Osteoblast (primary cell): Measurements from ENCODE around the gene MYOG. TPM values are rescaled to one million over a fixed set of nuclear protein-coding genes. Genes with fewer than 3 reads are reported as not detected.

ENCODE experiments used
- DNase-seq: peaks from one replicate; pipeline ENCODE4 v3.0.0; 2011; ENCODE audit warnings: low spot score, mixed read lengths; ENCODE audit not compliant: insufficient read length; ENCODE audit errors: missing footprints
- H2AFZ ChIP-seq: 2 replicates; pipeline ENCODE4 v1.6.0; 2011; ENCODE audit warnings: mild to moderate bottlenecking, low read length
- H3K27ac ChIP-seq: 2 replicates; pipeline ENCODE4 v1.5.1; 2011; ENCODE audit warnings: mild to moderate bottlenecking, low read depth, low read length, moderate library complexity
- H3K27me3 ChIP-seq: 2 replicates; pipeline ENCODE4 v1.6.0; 2012; ENCODE audit warnings: mild to moderate bottlenecking, control low read depth, inconsistent platforms, low read length, moderate library complexity; ENCODE audit not compliant: insufficient read depth
- H3K36me3 ChIP-seq: 2 replicates; pipeline ENCODE4 v1.5.1; 2011; ENCODE audit warnings: mild to moderate bottlenecking, low read length, control low read depth, moderate library complexity; ENCODE audit not compliant: insufficient read depth
- H3K4me1 ChIP-seq: 2 replicates; pipeline ENCODE4 v1.5.1; 2011; ENCODE audit warnings: mild to moderate bottlenecking, low read length, control low read depth, moderate library complexity; ENCODE audit not compliant: insufficient read depth
- H3K4me2 ChIP-seq: 2 replicates; pipeline ENCODE4 v1.6.0; 2011; ENCODE audit warnings: mild to moderate bottlenecking, low read length; ENCODE audit not compliant: insufficient read depth
- H3K4me3 ChIP-seq: fragments of 200-600 bp; sonication (generic); 3 replicates; pipeline ENCODE4 v1.5.1; 2012; ENCODE audit warnings: mild to moderate bottlenecking, low read length, inconsistent platforms; ENCODE audit not compliant: insufficient read depth
- H3K79me2 ChIP-seq: 2 replicates; pipeline ENCODE4 v1.6.0; 2012; ENCODE audit warnings: mild to moderate bottlenecking, low read length, control low read depth, inconsistent platforms; ENCODE audit not compliant: insufficient read depth
- H3K9me3 ChIP-seq: 2 replicates; pipeline ENCODE4 v1.5.1; 2011; ENCODE audit warnings: low read depth, low read length, control low read depth
- H4K20me1 ChIP-seq: 2 replicates; pipeline ENCODE4 v1.6.0; 2012; ENCODE audit warnings: mild to moderate bottlenecking, low read length, control low read depth; ENCODE audit not compliant: insufficient read depth
- CTCF ChIP-seq: IDR thresholded peaks from 2 replicates; pipeline ENCODE4 v1.5.1; 2011; ENCODE audit warnings: mild to moderate bottlenecking, low read depth, low read length, moderate library complexity; ENCODE audit errors: extremely low read depth
- total RNA-seq: library from RNA; depleted of rRNA; stranded (reverse); fragments of >200 nt; gene quantifications from 2 replicates; pipeline ENCODE4 v1.2.3, GENCODE V29; 2012

MYOG gene
- total RNA-seq, 1 donor, result not detected

GRCh38 chr1:203127666-203128430 lies 42.0 kb upstream of the MYOG start, which contains the start of gene ADORA1:
TSS of gene ADORA1 (plus strand) at chr1:203127726. CDS start at chr1:203128842, 1,116 bp downstream.
- no peaks in the 10 kb centered on the region for H4K20me1 ChIP-seq
- no peaks in the 10 kb centered on the region for H3K36me3 ChIP-seq
- H3K4me2 ChIP-seq, result peak within 1 kb of the TSS; percentile 90
- peak within 1 kb of the TSS; percentile 80 for H2AFZ ChIP-seq
- H3K4me1 ChIP-seq, result peaks cover 11% of the 10 kb centered on the region
- peak within 1 kb of the TSS; percentile 69 for H3K4me3 ChIP-seq
- peaks cover 23% of the 10 kb centered on the region for H3K27me3 ChIP-seq
- no peak for TF ChIP-seq CTCF
- peak; percentile 97 for DNase-seq
- H3K79me2 ChIP-seq, result no peaks in the 10 kb centered on the region
- no peak within 1 kb of the TSS for H3K27ac ChIP-seq
- H3K9me3 ChIP-seq, result no peaks in the 10 kb centered on the region

GRCh38 chr1:203126866-203127665 lies 41.3 kb upstream of the MYOG start:
- TF ChIP-seq CTCF, result no peak
- Histone ChIP-seq H3K79me2 (no peaks in the 10 kb centered on the region), H3K36me3 (no peaks in the 10 kb centered on the region), H4K20me1 (no peaks in the 10 kb centered on the region), H3K4me2 (peak overlapping the region; percentile 90), H3K27ac (no peak overlapping the region), H3K9me3 (no peaks in the 10 kb centered on the region), H2AFZ (no peak overlapping the region), H3K4me3 (peak overlapping the region; percentile 69), H3K4me1 (peaks cover 11% of the 10 kb centered on the region), H3K27me3 (peaks cover 23% of the 10 kb centered on the region)
- peak; percentile 74 for DNase-seq

- no peaks in the 10 kb centered on the region for H4K20me1 ChIP-seq
- H2AFZ ChIP-seq, result no peak overlapping the region
- H3K9me3 ChIP-seq, result no peaks in the 10 kb centered on the region
- no peaks in the 10 kb centered on the region for H3K36me3 ChIP-seq
- peak; percentile 90 for DNase-seq
- H3K4me2 ChIP-seq, result no peak overlapping the region
- no peak overlapping the region for H3K4me3 ChIP-seq
- H3K27ac ChIP-seq, result no peak overlapping the region
- peaks cover 11% of the 10 kb centered on the region for H3K4me1 ChIP-seq
- peaks cover 23% of the 10 kb centered on the region for H3K27me3 ChIP-seq
- TF ChIP-seq CTCF, result peak; percentile 63
- no peaks in the 10 kb centered on the region for H3K79me2 ChIP-seq
These were observed 40.5 kb upstream of the MYOG start for GRCh38 chr1:203126151-203126865.
